RWPE2 (cell line): Measurements from ENCODE around the gene GPC1.

Experiments
- ATAC-seq: fragments of 200-7000 bp; cut with Tn5 transposase; 3 replicates; pipeline ENCODE4 v1.9.1; 2021; ENCODE audit warnings: low read depth
- DNase-seq: peaks from one replicate; pipeline ENCODE4 v3.0.0-alpha.2; 2020; ENCODE audit warnings: low spot score
- H3K27ac ChIP-seq: fragments of 450-650 bp; 2 replicates; pipeline ENCODE4 v1.5.1; 2017; ENCODE audit warnings: mild to moderate bottlenecking; ENCODE audit not compliant: poor library complexity, severe bottlenecking
- H3K27me3 ChIP-seq: fragments of 250-450 bp; sonication (Bioruptor Pico); 2 replicates; pipeline ENCODE4 v1.5.1; 2021; ENCODE audit warnings: mild to moderate bottlenecking, moderate library complexity; ENCODE audit not compliant: insufficient read depth, poor library complexity, severe bottlenecking
- H3K36me3 ChIP-seq: fragments of 250-450 bp; sonication (Bioruptor Pico); 2 replicates; pipeline ENCODE4 v1.5.1; 2020; ENCODE audit warnings: low read depth, mild to moderate bottlenecking, moderate library complexity
- H3K4me1 ChIP-seq: fragments of 250-450 bp; sonication (Bioruptor Pico); 2 replicates; pipeline ENCODE4 v1.5.1; 2021; ENCODE audit warnings: mild to moderate bottlenecking, moderate library complexity; ENCODE audit not compliant: insufficient read depth, poor library complexity, severe bottlenecking
- H3K4me3 ChIP-seq: fragments of 250-450 bp; sonication (Bioruptor Pico); 2 replicates; pipeline ENCODE4 v1.5.1; 2021; ENCODE audit warnings: mild to moderate bottlenecking, moderate library complexity; ENCODE audit not compliant: severe bottlenecking
- H3K9me3 ChIP-seq: fragments of 250-450 bp; sonication (Bioruptor Pico); 2 replicates; pipeline ENCODE4 v1.5.1; 2021; ENCODE audit warnings: mild to moderate bottlenecking, moderate library complexity; ENCODE audit not compliant: severe bottlenecking
- CTCF ChIP-seq: fragments of 450-650 bp; IDR thresholded peaks from one replicate; pipeline ENCODE4 v1.5.1; 2017; ENCODE audit warnings: mild to moderate bottlenecking, moderate library complexity; ENCODE audit not compliant: poor library complexity, severe bottlenecking

Gene GPC1

GRCh38 chr2:240413813-240414429 lies 21.5 kb upstream of the GPC1 start:
- Histone ChIP-seq H3K4me3 (no peak overlapping the region), H3K27me3 (no peaks in the 10 kb centered on the region), H3K27ac (no peak overlapping the region), H3K9me3 (no peaks in the 10 kb centered on the region), H3K4me1 (no peaks in the 10 kb centered on the region), H3K36me3 (no peaks in the 10 kb centered on the region)
- no peak for TF ChIP-seq CTCF
- ATAC-seq (no peak), DNase-seq (no peak)

- Histone ChIP-seq H3K9me3 (no peaks in the 10 kb centered on the region), H3K27me3 (no peaks in the 10 kb centered on the region), H3K4me3 (no peak overlapping the region), H3K4me1 (no peaks in the 10 kb centered on the region), H3K36me3 (no peaks in the 10 kb centered on the region), H3K27ac (no peak overlapping the region)
- DNase-seq (no peak), ATAC-seq (no peak)
- TF ChIP-seq CTCF = no peak
Measured at GRCh38 chr2:240416821-240417220, 18.6 kb upstream of the GPC1 start.

- Histone ChIP-seq H3K4me1 (no peaks in the 10 kb centered on the region), H3K9me3 (no peaks in the 10 kb centered on the region), H3K4me3 (no peak overlapping the region), H3K36me3 (no peaks in the 10 kb centered on the region), H3K27me3 (no peaks in the 10 kb centered on the region), H3K27ac (no peak overlapping the region)
- TF ChIP-seq CTCF = no peak
- DNase-seq (no peak), ATAC-seq (no peak)
Measured at GRCh38 chr2:240418311-240418710, 17.2 kb upstream of the GPC1 start.

- no peaks in the 10 kb centered on the region for H3K27me3 ChIP-seq
- H3K9me3 ChIP-seq = no peaks in the 10 kb centered on the region
- no peak for TF ChIP-seq CTCF
- no peak overlapping the region for H3K27ac ChIP-seq
- no peak overlapping the region for H3K4me3 ChIP-seq
- DNase-seq (no peak), ATAC-seq (no peak)
- H3K36me3 ChIP-seq = no peaks in the 10 kb centered on the region
- no peaks in the 10 kb centered on the region for H3K4me1 ChIP-seq
Measured at GRCh38 chr2:240419271-240419670, 16.2 kb upstream of the GPC1 start.

DNA sequence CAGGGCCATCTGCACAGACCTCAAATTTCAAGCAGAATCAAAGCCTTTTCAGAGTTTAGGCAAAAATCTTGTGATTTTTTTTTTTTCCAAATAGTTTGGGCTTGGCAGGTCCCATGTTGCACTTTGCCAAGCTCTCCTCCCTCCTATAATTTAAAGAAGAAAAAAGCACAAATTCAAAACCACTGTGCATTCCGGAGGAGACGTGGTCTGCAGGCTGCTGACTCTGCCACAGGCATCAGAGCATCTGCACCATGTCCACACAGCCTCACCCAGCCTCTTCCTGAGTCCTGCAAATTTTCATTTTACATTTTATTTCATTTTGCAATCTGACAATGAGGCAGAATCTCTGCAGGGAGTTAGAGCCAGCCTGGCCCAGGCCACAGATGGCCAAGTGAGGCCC lies 15.7 kb upstream of the GPC1 start:
- DNase-seq (no peak), ATAC-seq (no peak)
- TF ChIP-seq CTCF = no peak

More for the DNA sequence above, 15.7 kb upstream of the GPC1 start:
- Histone ChIP-seq H3K36me3 (no peaks in the 10 kb centered on the region), H3K4me3 (no peak overlapping the region), H3K9me3 (no peaks in the 10 kb centered on the region), H3K4me1 (no peaks in the 10 kb centered on the region), H3K27me3 (no peaks in the 10 kb centered on the region), H3K27ac (no peak overlapping the region)
